H4 (cell line): Measurements from ENCODE around the gene EIF1AX. TPM values are rescaled to one million over a fixed set of nuclear protein-coding genes. Genes with fewer than 3 reads are reported as not detected.
A peak's percentile ranks its signal among the peaks of the same experiment; 100 is the strongest.
"Not testable (repeated sequence)": the region's sequence is repeated elsewhere in the genome, so short reads cannot be mapped to it uniquely, and the experiment has no call there.

Source experiments
- DNase-seq: peaks from one replicate; pipeline ENCODE4 v3.0.0-alpha.2; 2015; ENCODE audit warnings: low spot score
- total RNA-seq: library from RNA; depleted of rRNA; stranded (reverse); fragments of >200 nt; shearing (Covaris generic); gene quantifications from 2 replicates; pipeline ENCODE4 v1.2.3, GENCODE V29; 2014; rRNA removed

EIF1AX gene, protein sequence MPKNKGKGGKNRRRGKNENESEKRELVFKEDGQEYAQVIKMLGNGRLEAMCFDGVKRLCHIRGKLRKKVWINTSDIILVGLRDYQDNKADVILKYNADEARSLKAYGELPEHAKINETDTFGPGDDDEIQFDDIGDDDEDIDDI
- 31.7 and 52.5 TPM in 2 replicates for total RNA-seq

DNA sequence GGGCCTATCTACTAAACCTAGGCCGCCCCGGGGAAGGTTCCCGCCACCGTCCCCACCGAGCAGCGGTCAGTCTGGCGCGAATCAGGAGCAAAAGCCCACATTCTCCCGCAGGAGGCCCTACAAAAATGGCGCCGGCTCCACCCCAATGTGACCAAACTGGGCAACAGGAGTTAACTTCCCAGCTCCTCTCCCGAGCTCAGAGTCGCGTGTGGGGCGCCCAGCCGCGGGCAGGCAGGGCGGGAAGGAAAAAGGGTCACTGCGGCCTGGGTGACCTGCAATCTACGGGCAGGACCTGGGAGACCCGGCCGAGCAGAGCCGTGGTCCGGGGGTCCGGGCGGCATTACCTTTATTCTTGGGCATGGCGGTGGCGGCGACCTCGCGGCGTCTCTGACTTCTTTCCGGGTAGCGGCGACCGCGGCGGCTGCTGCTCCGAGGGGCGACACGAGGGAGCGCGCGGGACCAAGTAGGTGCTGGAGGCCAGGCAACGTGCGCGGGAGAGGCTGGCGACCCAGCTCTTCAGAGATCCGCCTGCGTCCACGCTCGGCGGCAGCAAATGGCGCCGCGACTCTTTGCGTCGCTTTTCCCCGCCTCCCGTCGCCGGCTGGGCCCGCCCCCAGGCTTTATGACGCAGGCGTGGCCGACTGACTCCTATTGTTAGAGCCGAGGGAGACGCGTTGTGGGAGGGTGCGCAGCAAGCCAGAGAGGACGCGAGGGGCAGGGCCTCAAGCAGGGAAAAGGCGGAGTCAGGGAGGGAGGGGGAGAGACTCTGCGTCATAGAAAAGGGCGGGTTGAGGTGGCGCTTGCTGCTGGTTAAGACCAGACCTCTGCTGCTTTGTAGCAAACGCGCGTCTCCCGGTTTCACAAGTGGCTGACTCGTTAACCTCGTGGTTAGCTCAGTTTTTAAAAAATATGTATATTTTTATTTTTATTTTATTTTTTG is at the start of gene EIF1AX:
Gene EIF1AX, minus strand, starts transcription at position 558 of the 940 bp plus-strand sequence. Its CDS starts 198 bp downstream, at position 360.
- peak; percentile 97 for DNase-seq

DNA sequence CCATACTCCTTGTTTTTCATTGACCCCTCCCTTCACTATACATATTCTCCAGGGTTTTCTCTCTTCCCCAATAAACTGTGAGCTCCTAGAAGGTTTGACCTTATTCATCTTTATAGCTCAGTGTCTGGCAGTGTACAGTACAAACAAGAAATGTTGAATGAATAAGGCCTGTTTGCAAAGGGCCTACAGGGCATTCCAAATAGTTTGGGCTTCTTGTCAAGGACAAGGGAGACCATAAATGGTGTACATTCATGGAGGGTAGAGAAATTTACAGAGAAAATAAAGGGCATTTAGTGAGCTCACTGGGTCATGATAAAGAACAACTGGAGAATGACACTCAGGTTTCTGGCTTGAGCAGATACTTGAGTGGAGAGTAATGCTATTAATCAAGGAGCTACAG is 47.5 kb upstream of the EIF1AX start:
- DNase-seq = no peak

DNA sequence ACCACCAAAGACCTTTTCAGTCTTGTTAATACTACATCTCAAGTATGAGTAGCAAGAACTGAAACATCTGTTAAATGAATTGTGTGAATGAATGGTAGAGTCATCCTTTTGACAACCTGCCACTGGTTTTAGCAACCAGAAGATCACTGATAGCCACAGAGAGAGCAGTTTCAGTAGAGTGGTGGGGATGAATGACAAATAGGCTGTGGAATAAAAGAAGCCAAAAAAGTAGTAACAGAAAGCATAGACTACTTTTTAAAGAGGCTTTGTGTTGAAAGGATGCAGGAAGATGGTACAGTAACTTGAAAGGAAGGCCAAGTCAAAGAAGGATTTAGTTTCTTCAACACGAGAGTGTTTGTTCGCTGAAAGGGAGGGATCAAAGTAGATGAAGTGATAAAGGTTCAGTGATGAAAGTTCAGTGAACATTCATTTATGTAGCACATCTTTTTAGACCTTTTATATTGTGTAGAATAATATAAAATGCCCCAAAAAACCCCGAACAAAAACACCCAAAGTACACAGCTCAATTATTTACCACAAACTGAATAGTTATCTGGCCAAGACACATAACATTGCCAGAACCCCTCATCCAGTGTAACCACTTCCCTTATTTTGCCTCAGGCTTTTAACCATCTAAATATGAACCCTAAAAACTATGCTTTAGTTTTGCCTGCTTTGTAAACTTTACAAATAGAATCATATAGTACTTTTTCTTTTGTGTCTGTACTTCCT is 40.1 kb upstream of the EIF1AX start:
- DNase-seq = no peak

DNA sequence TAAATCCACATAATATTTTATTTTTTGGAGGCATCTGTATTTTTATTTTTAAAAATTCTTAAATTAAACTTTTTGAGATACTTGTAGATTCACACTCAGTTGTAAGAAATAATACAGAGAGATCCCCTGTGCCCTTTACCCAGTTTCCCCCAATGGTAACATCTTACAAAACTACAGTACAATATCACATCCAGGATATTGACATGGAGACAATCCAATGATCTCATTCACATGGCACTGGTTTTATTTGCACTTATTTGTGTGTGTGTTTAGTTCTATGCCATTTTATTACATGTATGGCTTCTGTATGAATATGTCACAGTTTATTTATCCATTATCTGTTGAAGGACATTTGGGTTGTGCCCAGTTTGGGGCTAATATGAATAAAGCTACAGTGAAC is 35.5 kb upstream of the EIF1AX start:
- no peak for DNase-seq

DNA sequence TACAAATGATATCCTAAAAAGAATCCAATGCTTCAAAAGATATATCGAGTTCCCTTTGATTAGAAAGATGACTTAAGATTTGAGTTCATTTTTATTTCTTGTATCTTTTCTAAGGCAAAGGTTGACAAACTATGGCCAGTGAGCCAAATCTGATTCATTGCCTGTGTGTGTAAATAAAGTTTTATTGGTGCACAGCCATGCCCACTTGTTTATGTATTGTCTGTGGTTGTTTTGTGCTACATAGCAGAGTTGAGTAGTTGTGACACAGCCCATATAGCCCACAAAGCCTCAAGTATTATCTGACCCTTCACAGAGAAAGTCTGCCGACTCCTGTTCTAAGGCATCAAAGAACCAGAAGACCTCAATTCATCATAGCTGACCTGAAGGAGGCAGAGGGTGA is 32.2 kb upstream of the EIF1AX start:
- no peak for DNase-seq

DNA sequence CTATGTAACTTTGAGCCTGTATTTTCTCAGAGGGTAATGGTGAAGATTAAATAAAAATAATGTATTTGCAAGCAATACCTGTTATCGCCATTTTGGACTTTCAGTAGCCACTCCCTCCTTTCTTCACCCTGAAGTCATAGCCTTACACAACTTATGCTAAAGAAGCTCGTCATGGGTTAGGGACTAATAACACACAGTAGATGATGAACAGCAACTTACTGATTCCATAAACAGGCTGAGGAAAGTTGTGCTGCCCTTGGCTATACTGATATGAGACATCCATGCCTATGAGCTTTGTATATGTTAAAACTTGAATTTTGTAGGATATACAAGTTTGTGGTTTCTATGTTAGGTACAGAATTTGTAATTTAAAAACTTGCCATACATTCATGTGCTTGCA is 31.7 kb upstream of the EIF1AX start:
- no peak for DNase-seq

DNA sequence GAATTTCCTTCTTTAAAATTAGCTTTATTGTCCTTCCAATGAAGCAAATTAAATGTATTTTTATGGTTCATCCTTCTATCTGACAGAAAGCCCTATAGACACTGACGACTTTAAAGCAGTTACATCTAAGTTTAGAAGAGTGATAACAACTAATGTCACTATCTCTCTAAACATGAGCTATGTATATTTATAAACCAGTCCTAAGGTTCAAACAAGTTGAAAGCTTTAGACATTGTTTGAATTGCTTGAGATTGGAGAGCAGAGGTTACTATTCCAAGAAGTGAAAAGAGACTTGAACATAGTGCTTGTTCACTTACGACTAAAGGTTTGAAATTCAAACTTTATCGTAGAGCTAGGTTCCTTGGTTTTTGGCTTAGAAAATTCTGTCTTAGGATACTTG is 30.2 kb upstream of the EIF1AX start:
- no peak for DNase-seq

DNA sequence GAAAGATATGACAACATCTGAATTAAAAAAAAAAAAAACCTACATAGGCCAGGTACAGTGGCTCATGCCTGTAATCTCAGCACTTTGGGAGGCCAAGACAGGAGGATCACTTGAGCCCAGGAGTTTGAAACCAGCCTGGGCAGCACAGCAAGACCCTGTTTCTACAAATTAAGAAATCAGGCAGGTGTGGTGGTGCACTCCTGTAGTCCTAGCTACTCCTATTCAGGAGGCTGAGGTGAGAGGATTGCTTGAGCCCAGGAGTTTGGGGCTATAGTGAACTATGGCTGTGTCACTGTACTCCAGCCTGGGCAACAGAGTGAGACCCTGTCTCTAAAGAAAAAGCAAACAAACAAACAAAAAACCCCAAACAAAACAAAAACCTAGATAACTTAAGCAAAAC is 20.9 kb upstream of the EIF1AX start:
- DNase-seq = not testable (repeated sequence)

DNA sequence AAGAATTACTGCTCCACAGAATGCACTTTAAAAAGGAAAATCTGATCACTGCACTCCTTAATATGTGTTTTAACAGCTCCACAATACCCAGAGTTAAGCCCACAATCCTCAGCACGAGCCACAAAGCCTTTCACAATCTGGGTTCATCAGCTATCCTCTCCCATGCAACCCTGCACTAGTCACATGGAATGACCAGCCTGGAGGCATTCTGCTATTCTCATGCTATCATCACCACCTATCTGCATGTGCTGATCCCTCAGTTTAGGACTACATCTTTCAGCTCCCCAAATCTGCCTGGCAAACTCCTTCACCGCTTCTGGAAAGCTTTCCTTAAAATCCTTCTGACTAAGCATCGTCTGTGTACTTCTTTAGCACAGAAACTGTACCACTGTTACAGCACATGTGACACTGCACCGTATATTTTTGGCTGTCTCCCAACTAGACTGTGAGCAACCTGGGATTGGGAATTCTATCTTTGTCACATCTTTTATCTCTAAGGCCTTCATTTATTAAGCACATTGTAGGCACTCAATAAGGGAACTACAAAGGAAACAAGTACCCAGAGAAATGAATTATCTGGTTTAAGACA is 18.3 kb upstream of the EIF1AX start:
- no peak for DNase-seq

DNA sequence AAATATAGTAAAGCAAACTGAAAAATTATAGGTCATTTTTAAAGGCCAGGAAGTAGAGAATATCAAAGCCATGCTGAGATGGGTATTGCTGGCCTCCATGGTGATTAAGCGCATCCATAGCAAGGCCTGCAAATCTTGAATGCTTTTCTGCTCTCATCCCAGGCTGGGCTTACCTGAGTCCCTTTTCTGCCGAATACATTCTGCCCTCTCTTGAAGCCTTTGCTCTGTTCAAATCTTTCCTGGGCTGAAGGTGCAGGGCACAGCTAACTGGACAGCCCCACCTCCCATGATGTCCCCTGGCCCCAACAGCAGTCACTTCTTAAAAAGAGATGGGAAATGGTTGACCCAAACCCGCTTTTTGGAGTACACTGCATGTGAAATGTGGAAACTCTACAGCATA is 10.1 kb upstream of the EIF1AX start:
- no peak for DNase-seq

DNA sequence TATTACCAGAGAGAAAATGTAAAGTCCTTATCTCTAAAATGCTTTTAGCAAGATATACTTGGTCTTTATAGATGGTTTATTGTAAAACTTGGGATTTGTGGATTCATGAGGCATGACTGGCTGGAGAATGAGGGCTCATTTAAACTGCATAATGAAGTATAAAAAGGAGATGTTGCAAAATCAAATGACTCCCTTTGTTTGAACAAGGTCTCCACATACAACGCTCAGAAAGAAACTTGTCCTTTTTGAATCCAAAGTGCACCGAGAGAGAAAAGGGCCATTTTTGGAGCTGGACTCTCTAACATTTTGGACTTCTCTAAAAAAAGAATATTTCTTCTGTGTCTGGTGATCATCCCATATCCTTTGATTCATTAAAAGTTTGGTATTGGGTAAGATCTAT is 7.7 kb upstream of the EIF1AX start:
- DNase-seq = no peak

DNA sequence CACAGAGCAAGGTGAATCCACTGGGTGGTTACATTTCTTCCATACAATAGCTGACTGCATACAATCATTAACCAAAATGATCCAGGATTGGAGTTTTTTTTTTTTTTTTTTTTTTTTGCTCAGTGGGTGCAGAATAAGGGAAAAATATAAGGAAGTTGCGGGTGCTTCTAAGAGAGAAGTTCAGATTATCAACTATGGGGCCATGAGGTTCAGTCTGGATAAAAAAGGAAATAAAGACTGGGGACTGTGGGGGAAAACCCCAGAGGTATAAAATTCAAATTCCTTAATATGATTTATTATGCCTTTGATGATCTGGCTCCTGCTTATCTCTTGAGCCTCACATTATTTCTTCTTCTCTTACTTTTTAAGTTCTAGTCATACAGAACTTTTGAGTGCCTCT is 5.9 kb upstream of the EIF1AX start:
- no peak for DNase-seq

DNA sequence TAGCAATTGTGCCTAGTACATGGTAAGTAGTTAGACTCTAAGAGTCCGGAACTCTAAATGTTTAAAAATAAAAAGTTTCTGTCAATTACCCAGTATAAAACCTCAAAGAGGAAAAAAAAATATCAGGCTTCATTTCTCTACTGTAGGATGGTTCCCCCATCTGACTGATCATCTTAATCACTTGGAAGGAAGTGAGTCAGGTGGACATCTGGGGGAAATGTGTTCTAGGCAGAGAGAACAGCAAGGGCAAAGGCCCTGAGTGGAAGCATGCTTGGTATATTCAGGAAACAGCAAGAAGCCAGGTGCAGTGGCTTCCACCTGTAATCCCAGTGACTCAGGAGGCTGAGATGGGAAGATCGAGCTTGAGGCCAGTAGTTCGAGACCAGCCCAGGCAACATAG is 2.9 kb upstream of the EIF1AX start:
- DNase-seq = no peak

DNA sequence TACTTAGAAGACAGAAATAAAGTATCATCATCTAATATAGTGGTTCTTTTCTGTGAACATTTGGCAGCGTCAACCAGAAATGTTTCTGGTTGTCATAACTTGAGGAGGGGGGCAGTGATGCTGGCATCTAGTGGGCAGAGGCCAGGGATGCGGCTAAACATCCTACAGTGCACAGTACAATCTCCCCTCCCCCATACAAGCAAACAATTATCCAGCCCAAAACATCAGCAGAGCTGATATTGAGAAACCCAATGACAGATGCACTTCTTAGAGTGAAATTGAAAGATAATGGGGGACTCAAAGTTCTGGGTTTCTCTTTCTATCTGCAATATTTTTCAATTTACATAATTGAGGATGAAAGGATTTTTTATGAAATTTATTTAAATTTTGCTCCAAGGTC is 1.9 kb upstream of the EIF1AX start:
- DNase-seq = no peak

DNA sequence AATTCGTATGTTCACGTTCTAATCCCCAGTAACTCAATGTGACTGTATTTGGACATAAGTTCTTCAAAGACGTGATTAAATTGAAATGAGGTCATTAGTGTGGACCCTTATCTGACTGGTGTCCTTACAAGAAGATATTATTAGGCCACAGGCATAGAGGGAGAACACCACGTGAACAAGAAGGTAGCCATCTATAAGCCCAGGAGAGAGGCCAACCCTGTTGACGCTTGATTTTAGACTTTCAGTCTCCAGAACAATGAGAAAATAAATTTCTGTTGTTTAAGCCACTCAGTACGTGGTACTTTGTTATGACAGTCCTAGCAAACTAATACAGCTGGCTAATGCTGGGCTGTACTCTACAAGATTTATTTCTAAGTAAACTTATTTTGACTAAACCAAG is 1.5 kb upstream of the EIF1AX start:
- DNase-seq = no peak

DNA sequence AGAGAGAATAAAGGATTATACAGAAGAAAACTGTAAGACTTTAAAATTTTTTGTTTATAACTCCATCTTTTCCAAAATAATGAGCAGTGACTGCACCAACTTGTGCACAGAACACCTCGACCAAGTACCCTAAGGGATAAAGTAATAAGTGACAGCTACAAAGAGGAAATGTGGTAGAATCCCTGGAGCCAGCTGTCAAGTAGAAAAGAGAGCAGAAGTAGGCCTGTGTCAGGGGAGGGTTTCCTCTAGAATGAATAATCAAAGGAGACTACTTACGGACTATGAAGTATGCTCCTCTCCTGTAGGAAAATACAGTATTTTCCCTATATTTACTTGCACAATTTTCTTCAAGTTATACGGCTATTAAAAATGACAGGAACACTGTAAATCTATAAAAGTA is 1.2 kb downstream of the EIF1AX start:
- no peak for DNase-seq

DNA sequence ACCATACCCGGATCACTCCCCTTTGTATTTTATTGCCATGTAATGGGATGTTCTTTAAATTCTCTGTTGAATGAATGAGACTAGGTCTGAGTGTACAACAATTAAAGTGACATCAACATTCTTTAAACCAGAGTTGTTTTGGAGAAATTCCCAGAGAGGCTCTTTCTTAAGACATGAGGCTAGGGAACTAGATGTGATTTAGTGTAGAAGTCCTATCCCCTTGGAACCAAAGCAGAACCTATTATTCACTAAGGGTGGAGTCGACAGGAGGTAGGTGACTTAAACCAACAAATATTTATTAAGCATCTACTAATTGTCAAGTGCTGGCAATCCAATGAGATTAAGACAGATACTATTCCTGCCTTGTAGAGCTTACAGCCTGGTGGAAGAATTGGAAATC is 1.7 kb downstream of the EIF1AX start:
- no peak for DNase-seq

DNA sequence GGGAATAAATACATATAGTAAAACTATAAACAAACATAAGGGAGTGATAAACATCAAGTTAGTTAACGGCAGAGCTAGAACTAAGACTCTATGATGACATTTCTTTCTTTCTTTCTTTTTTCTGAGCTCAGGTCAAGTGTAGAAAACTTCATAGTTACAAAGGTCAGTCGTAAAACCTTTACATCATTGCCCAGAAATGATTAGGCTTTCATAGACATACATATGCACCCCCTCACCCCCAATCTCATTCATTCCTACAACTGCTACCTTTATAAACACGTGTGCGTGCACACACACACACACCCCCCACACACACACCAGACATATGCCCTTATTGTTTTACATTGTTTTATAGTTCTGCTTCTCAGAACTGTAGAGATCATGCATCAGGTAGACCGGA is 5.7 kb downstream of the EIF1AX start:
- no peak for DNase-seq

DNA sequence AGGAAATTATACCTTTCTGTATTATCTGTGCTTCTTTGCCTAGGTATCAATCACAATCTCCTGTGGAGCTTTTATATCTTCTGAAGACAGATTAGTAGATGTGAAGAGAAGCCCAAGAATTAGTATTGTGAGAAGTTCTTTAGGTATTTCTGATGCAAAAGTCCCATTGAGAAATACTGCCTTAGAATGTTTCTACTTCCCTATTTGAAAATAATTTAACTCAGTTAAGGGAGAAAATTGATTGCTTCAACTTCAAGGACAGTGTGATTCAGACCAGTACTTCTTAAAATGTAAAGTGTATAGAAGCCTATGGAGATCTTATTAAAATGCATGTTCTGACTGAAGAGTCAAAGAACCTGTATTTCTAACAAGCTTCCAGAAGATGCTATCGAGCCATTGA is 9.0 kb downstream of the EIF1AX start:
- DNase-seq = no peak

DNA sequence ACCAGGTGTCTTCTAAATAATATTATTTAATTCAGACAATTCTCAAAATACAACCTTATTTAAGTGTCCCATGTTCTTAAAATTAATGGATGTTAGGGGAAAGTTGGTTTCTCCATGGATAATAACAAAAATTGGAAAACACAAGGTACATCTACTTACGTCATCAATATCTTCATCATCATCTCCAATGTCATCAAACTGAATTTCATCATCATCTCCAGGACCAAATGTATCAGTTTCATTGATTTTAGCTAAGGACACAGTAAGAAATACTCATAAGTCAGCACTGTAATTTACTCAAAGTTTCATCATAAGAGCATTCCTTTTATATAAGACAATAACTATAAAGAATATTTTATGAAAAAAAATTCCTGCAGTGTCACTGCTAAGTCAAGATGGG is 11.3 kb downstream of the EIF1AX start:
- no peak for DNase-seq

DNA sequence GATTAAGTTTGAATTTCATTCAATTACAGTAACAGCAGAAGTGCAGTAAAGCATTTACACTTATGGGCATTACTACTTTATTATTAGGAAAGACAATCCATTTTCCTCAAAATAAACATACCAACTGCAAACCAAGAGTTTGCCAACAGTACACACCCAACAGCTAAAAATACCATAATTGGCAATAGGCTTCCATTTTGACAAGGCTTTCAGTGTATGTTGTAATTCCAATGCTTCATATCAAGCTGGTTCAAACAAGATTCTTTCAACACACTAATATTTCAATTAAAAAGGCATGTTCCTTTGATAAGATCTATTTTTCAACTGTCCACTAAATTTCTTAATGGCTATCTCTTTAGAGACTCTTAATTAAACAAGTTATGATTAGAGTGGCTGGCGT is 12.1 kb downstream of the EIF1AX start:
- DNase-seq = no peak

DNA sequence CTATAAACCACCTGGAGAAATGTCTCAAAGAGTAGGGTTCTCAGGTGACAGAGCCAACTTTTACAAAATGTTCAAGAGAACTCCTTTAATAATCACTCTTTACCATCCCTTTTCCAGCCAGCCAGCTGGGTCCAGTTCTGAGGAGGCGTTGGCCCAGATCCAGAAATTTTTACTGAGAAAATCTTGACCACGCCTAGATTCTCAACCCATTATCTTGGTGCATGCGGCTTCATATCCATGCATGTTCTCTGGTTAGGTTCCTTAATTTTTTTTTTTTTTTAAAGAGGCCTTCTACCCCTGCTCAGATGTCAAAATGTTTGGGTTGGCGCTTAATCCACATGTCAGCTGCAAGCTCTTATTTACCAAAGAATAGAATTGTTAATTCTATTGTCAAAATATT is 13.0 kb downstream of the EIF1AX start:
- DNase-seq = no peak
